WERI-Rb-1 (cell line): ENCODE measurements around the gene CTIF.
A peak's percentile ranks its signal among the peaks of the same experiment; 100 is the strongest.
"Not testable (repeated sequence)": the region's sequence is repeated elsewhere in the genome, so short reads cannot be mapped to it uniquely, and the experiment has no call there.

Experiments
- DNase-seq: peaks from one replicate; pipeline ENCODE4 v3.0.0-alpha.2; 2020
- H3K27ac ChIP-seq: fragments of 250-450 bp; sonication (Bioruptor Pico); 2 replicates; pipeline ENCODE4 v1.5.1; 2020; ENCODE audit warnings: mild to moderate bottlenecking, moderate library complexity
- H3K27me3 ChIP-seq: fragments of 250-450 bp; sonication (Bioruptor Pico); 2 replicates; pipeline ENCODE4 v1.5.1; 2021; ENCODE audit warnings: mild to moderate bottlenecking, low read depth, moderate library complexity; ENCODE audit not compliant: insufficient read depth, severe bottlenecking
- H3K36me3 ChIP-seq: fragments of 250-450 bp; sonication (Bioruptor Pico); 2 replicates; pipeline ENCODE4 v1.5.1; 2020; ENCODE audit warnings: mild to moderate bottlenecking, moderate library complexity
- H3K4me3 ChIP-seq: 2 replicates; pipeline ENCODE4 v1.5.1; 2011; ENCODE audit warnings: low read depth, mild to moderate bottlenecking, control low read depth, low read length
- H3K9me3 ChIP-seq: fragments of 250-450 bp; sonication (Bioruptor Pico); 2 replicates; pipeline ENCODE4 v1.5.1; 2021; ENCODE audit warnings: mild to moderate bottlenecking, moderate library complexity; ENCODE audit not compliant: severe bottlenecking
- CTCF ChIP-seq: IDR thresholded peaks from 2 replicates; pipeline ENCODE4 v1.5.1; 2011; ENCODE audit warnings: low read depth, mild to moderate bottlenecking, control low read depth, inconsistent platforms, low read length

The CTIF gene

GRCh38 chr18:48805826-48806535 lies 267.1 kb downstream of the CTIF start:
- Histone ChIP-seq H3K4me3 (no peak overlapping the region), H3K27ac (no peak overlapping the region), H3K36me3 (peaks cover 23% of the 10 kb centered on the region), H3K27me3 (no peaks in the 10 kb centered on the region), H3K9me3 (no peaks in the 10 kb centered on the region)
- TF ChIP-seq CTCF, result no peak
- peak; percentile 2 for DNase-seq

GRCh38 chr18:48806551-48807261 lies 267.9 kb downstream of the CTIF start:
- Histone ChIP-seq H3K27ac (no peak overlapping the region), H3K36me3 (peaks cover 20% of the 10 kb centered on the region), H3K9me3 (no peaks in the 10 kb centered on the region), H3K4me3 (no peak overlapping the region), H3K27me3 (no peaks in the 10 kb centered on the region)
- DNase-seq, result peak; percentile 3
- TF ChIP-seq CTCF, result no peak

- Histone ChIP-seq H3K27ac (no peak overlapping the region), H3K4me3 (no peak overlapping the region), H3K36me3 (peaks cover 13% of the 10 kb centered on the region), H3K9me3 (no peaks in the 10 kb centered on the region), H3K27me3 (no peaks in the 10 kb centered on the region)
- no peak for TF ChIP-seq CTCF
- no peak for DNase-seq
Observed at GRCh38 chr18:48808476-48808875, 269.6 kb downstream of the CTIF start.

- no peaks in the 10 kb centered on the region for H3K9me3 ChIP-seq
- no peak overlapping the region for H3K4me3 ChIP-seq
- H3K27me3 ChIP-seq, result no peaks in the 10 kb centered on the region
- H3K36me3 ChIP-seq, result peaks cover 5% of the 10 kb centered on the region
- no peak for DNase-seq
- H3K27ac ChIP-seq, result no peak overlapping the region
- no peak for TF ChIP-seq CTCF
Observed at GRCh38 chr18:48809365-48809764, 270.5 kb downstream of the CTIF start.

GRCh38 chr18:48810805-48811204 lies 272.0 kb downstream of the CTIF start:
- DNase-seq, result no peak
- TF ChIP-seq CTCF, result no peak
- peaks cover under 1% of the 10 kb centered on the region; the same call in 1 of the 2 replicates for H3K36me3 ChIP-seq
- no peaks in the 10 kb centered on the region for H3K9me3 ChIP-seq
- no peaks in the 10 kb centered on the region for H3K27me3 ChIP-seq
- H3K27ac ChIP-seq, result no peak overlapping the region
- H3K4me3 ChIP-seq, result no peak overlapping the region

- no peak for DNase-seq
- Histone ChIP-seq H3K36me3 (no peaks in the 10 kb centered on the region), H3K9me3 (no peaks in the 10 kb centered on the region), H3K27ac (no peak overlapping the region), H3K27me3 (no peaks in the 10 kb centered on the region), H3K4me3 (no peak overlapping the region)
- TF ChIP-seq CTCF, result no peak
Observed at GRCh38 chr18:48811401-48811800, 272.6 kb downstream of the CTIF start.

- H3K36me3 ChIP-seq, H3K9me3 ChIP-seq, H3K4me3 ChIP-seq, H3K27ac ChIP-seq, H3K27me3 ChIP-seq: not testable (repeated sequence)
- peak; percentile 2 for DNase-seq
Observed at GRCh38 chr18:48811977-48812451, 273.2 kb downstream of the CTIF start.
